ENCODE results near the gene RAB39B.

RAB39B gene

GRCh38 chrX:155215443-155216178 lies 48.7 kb downstream of the RAB39B start:
- no peak for DNase-seq (ENCODE audit: low read depth)

- no peak for DNase-seq (ENCODE audit: low read depth)
Observed at GRCh38 chrX:155213731-155214130, 50.6 kb downstream of the RAB39B start.

- DNase-seq (ENCODE audit: low read depth) = no peak
Observed at GRCh38 chrX:155211208-155211607, 53.1 kb downstream of the RAB39B start.

Data from activated T-helper 9 cell treated with anti-CD3 and anti-CD28 coated beads, Interleukin-2, amount 50 U/mL, for 16 hours (primary cell).